ENCODE data around the gene AHRR. TPM values are rescaled to one million over a fixed set of nuclear protein-coding genes. Genes with fewer than 3 reads are reported as not detected.

AHRR gene
- total RNA-seq, 1 donor from 2014 or later = 10.5 TPM

DNA sequence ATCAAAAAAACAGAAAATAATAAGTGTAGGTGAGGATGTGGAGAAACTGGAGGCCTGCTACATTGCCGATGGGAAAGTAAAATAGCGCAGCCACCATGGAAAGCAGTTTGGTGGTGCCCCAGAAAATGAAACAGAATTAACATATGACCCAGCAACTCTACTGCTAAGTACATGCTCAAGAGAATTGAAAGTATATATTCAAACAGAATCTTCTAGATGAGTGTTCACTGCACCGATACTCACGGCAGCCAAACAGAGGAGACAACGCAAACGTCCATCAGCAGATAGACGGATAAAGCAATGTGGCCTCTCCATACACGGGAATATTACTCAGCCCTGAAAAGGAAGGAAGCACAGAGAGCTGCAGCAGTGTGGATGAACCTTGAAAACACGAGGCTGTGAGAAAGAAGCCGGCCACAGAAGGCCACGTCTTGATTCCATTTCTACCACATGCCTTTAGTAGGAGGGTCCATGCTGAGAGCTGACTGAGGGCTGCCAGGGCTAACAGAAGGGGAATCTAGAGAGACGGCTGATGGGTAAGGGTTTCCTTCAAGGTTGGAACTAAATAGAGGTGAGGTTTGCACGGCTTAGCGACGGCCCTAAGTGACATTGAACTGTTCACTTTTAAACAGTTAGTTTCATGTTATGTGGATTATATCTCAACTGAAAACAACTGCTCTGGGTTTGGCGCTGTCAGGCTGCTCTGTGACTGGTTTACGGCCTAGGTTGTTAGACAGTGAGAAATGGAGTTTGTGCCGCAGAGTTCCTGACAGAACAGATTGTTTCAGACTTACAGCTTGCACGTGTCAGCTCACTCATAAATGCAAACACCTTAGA lies 29.8 kb downstream of the AHRR start:
- Histone ChIP-seq H3K9ac (ENCODE audit: low read length) (no peak overlapping the region), H3K36me3 (ENCODE audit: insufficient read depth, low read length) (no peaks in the 10 kb centered on the region), H3K79me2 (ENCODE audit: insufficient read depth, low read length) (peaks cover 15% of the 10 kb centered on the region), H3K4me1 (ENCODE audit: insufficient read depth, low read length) (no peaks in the 10 kb centered on the region), H3K27me3 (ENCODE audit: insufficient read depth, low read length) (no peaks in the 10 kb centered on the region), H4K20me1 (ENCODE audit: insufficient read depth, low read length) (peaks cover 29% of the 10 kb centered on the region), H3K4me3 (ENCODE audit: insufficient read depth, low read depth, low read length) (no peak overlapping the region), H2AFZ (ENCODE audit: low read depth, low read length) (no peak overlapping the region), H3K27ac (ENCODE audit: low read depth, low read length) (no peak overlapping the region), H3K4me2 (ENCODE audit: low read length) (no peak overlapping the region), H3K9me3 (ENCODE audit: insufficient read depth, low read depth, low read length) (no peaks in the 10 kb centered on the region)
- FAIRE-seq (no peak), DNase-seq (ENCODE audit: low read depth) (no peak)
- H3K36me3 Mint-ChIP-seq (ENCODE audit: low read depth, unreplicated experiment) = peaks cover 20% of the 10 kb centered on the region
- no peak overlapping the region for H3K4me3 Mint-ChIP-seq (ENCODE audit: unreplicated experiment)
- no peak for TF ChIP-seq EZH2 (IDR thresholded peaks at IDR 0.05; ENCODE audit: insufficient read depth, low read length)
- TF ChIP-seq, protein P1, sequence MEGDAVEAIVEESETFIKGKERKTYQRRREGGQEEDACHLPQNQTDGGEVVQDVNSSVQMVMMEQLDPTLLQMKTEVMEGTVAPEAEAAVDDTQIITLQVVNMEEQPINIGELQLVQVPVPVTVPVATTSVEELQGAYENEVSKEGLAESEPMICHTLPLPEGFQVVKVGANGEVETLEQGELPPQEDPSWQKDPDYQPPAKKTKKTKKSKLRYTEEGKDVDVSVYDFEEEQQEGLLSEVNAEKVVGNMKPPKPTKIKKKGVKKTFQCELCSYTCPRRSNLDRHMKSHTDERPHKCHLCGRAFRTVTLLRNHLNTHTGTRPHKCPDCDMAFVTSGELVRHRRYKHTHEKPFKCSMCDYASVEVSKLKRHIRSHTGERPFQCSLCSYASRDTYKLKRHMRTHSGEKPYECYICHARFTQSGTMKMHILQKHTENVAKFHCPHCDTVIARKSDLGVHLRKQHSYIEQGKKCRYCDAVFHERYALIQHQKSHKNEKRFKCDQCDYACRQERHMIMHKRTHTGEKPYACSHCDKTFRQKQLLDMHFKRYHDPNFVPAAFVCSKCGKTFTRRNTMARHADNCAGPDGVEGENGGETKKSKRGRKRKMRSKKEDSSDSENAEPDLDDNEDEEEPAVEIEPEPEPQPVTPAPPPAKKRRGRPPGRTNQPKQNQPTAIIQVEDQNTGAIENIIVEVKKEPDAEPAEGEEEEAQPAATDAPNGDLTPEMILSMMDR (IDR thresholded peaks at IDR 0.05; ENCODE audit: insufficient read depth, low read depth, low read length) = no peak
- no peaks in the 10 kb centered on the region for H3K9me3 Mint-ChIP-seq (ENCODE audit: unreplicated experiment)
- H3K27ac Mint-ChIP-seq (ENCODE audit: unreplicated experiment) = no peak overlapping the region
- peaks cover 7% of the 10 kb centered on the region for H3K27me3 Mint-ChIP-seq (ENCODE audit: low read depth, unreplicated experiment)
- H3K4me1 Mint-ChIP-seq (ENCODE audit: low read depth, unreplicated experiment) = peaks cover 3% of the 10 kb centered on the region

- no peaks in the 10 kb centered on the region for H3K4me1 Mint-ChIP-seq (ENCODE audit: low read depth, unreplicated experiment)
- no peak overlapping the region for H3K4me3 Mint-ChIP-seq (ENCODE audit: unreplicated experiment)
- H3K9ac ChIP-seq (ENCODE audit: low read length) = no peak overlapping the region
- H3K4me1 ChIP-seq (ENCODE audit: insufficient read depth, low read length) = no peaks in the 10 kb centered on the region
- no peaks in the 10 kb centered on the region for H3K9me3 ChIP-seq (ENCODE audit: insufficient read depth, low read depth, low read length)
- TF ChIP-seq EZH2 (IDR thresholded peaks at IDR 0.05; ENCODE audit: insufficient read depth, low read length) = no peak
- TF ChIP-seq, protein P1 (IDR thresholded peaks at IDR 0.05; ENCODE audit: insufficient read depth, low read depth, low read length) = no peak
- H3K4me3 ChIP-seq (ENCODE audit: insufficient read depth, low read depth, low read length) = no peak overlapping the region
- H4K20me1 ChIP-seq (ENCODE audit: insufficient read depth, low read length) = peaks cover 29% of the 10 kb centered on the region
- DNase-seq (ENCODE audit: low read depth) = no peak
- H3K27ac ChIP-seq (ENCODE audit: low read depth, low read length) = no peak overlapping the region
- H3K79me2 ChIP-seq (ENCODE audit: insufficient read depth, low read length) = peaks cover 15% of the 10 kb centered on the region
- no peak overlapping the region for H3K27ac Mint-ChIP-seq (ENCODE audit: unreplicated experiment)
- H2AFZ ChIP-seq (ENCODE audit: low read depth, low read length) = no peak overlapping the region
- H3K4me2 ChIP-seq (ENCODE audit: low read length) = no peak overlapping the region
- no peaks in the 10 kb centered on the region for H3K36me3 ChIP-seq (ENCODE audit: insufficient read depth, low read length)
- peaks cover 7% of the 10 kb centered on the region for H3K27me3 Mint-ChIP-seq (ENCODE audit: low read depth, unreplicated experiment)
- H3K9me3 Mint-ChIP-seq (ENCODE audit: unreplicated experiment) = no peaks in the 10 kb centered on the region
- FAIRE-seq = no peak
- H3K36me3 Mint-ChIP-seq (ENCODE audit: low read depth, unreplicated experiment) = peaks cover 20% of the 10 kb centered on the region
- H3K27me3 ChIP-seq (ENCODE audit: insufficient read depth, low read length) = no peaks in the 10 kb centered on the region
These were observed 30.4 kb downstream of the AHRR start for GRCh38 chr5:351921-352245.
